ENCODE measurements around the gene BBS9.
"Not testable (repeated sequence)": the region's sequence is repeated elsewhere in the genome, so short reads cannot be mapped to it uniquely, and the experiment has no call there.

GRCh38 chr7:33094745-33095275 is 34.6 kb upstream of the BBS9 start:
- not testable (repeated sequence) for TF ChIP-seq CTCF (IDR thresholded peaks at IDR 0.05; ENCODE audit: low read depth, low read length, missing input control); TAF1 (conservative IDR thresholded peaks at IDR 0.05); NR2F2 (IDR thresholded peaks at IDR 0.05); SP1 (IDR thresholded peaks at IDR 0.05); YY1 (IDR thresholded peaks at IDR 0.05); ATF3 (IDR thresholded peaks at IDR 0.05); RXRA (IDR thresholded peaks at IDR 0.05); MAX (IDR thresholded peaks at IDR 0.05)
- TF ChIP-seq, protein P1, sequence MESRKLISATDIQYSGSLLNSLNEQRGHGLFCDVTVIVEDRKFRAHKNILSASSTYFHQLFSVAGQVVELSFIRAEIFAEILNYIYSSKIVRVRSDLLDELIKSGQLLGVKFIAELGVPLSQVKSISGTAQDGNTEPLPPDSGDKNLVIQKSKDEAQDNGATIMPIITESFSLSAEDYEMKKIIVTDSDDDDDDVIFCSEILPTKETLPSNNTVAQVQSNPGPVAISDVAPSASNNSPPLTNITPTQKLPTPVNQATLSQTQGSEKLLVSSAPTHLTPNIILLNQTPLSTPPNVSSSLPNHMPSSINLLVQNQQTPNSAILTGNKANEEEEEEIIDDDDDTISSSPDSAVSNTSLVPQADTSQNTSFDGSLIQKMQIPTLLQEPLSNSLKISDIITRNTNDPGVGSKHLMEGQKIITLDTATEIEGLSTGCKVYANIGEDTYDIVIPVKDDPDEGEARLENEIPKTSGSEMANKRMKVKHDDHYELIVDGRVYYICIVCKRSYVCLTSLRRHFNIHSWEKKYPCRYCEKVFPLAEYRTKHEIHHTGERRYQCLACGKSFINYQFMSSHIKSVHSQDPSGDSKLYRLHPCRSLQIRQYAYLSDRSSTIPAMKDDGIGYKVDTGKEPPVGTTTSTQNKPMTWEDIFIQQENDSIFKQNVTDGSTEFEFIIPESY (IDR thresholded peaks at IDR 0.05), result not testable (repeated sequence)
- TF ChIP-seq, protein P2, sequence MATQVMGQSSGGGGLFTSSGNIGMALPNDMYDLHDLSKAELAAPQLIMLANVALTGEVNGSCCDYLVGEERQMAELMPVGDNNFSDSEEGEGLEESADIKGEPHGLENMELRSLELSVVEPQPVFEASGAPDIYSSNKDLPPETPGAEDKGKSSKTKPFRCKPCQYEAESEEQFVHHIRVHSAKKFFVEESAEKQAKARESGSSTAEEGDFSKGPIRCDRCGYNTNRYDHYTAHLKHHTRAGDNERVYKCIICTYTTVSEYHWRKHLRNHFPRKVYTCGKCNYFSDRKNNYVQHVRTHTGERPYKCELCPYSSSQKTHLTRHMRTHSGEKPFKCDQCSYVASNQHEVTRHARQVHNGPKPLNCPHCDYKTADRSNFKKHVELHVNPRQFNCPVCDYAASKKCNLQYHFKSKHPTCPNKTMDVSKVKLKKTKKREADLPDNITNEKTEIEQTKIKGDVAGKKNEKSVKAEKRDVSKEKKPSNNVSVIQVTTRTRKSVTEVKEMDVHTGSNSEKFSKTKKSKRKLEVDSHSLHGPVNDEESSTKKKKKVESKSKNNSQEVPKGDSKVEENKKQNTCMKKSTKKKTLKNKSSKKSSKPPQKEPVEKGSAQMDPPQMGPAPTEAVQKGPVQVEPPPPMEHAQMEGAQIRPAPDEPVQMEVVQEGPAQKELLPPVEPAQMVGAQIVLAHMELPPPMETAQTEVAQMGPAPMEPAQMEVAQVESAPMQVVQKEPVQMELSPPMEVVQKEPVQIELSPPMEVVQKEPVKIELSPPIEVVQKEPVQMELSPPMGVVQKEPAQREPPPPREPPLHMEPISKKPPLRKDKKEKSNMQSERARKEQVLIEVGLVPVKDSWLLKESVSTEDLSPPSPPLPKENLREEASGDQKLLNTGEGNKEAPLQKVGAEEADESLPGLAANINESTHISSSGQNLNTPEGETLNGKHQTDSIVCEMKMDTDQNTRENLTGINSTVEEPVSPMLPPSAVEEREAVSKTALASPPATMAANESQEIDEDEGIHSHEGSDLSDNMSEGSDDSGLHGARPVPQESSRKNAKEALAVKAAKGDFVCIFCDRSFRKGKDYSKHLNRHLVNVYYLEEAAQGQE (IDR thresholded peaks at IDR 0.05), result not testable (repeated sequence)
